Activated T-cell treated with anti-CD3 and anti-CD28 coated beads for 48 hours (primary cell): Measurements from ENCODE around the gene MYRIP.
"Not testable (repeated sequence)": the region's sequence is repeated elsewhere in the genome, so short reads cannot be mapped to it uniquely, and the experiment has no call there.

ENCODE experiments used
- DNase-seq: peaks from one replicate; pipeline ENCODE4 v3.0.0-alpha.2; 2020; ENCODE audit warnings: low read depth

Gene MYRIP

DNA sequence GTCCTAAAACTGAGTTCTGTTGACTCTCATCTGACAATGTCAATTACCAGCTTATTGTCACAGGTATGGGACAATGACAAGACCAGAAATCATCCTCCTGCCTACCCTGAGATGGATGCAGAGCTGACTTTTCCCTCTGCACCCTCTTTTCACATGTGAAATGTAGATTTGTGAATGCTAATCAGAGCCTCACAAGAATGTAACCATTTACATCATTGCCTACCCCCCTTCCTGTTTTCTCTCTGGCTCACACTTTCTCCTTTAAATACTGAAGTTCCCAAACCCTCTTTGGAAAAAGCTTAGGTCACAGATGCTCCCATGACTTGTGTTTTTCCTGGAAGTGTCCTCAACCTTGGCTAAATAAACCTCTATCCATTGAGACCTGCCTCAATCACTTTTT lies 228.2 kb downstream of the MYRIP start:
- DNase-seq = no peak

GRCh38 chr3:40042752-40043443 lies 233.5 kb downstream of the MYRIP start:
- no peak for DNase-seq

GRCh38 chr3:40043444-40043755 lies 234.0 kb downstream of the MYRIP start:
- DNase-seq = no peak

- no peak for DNase-seq
Observed at GRCh38 chr3:40044487-40044886, 235.1 kb downstream of the MYRIP start.

DNA sequence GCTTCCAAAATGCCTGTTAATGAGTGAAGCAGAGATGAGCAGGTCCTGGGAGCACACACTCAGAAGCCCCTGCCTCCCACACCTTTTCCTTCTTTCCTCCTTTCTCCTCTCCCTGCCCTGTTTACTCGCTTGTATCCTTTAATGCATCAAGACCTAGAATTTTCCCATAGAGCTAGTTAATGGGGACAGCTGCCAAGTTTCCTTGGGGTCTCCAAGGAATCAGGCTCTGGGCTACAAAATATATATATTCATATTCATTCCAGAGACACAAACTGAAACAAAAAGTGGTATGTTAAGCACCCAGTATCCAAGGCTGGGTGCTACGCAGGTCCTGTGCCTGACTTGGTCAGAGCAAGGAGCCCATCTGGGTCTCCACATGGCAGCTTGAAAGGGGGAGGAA lies 235.6 kb downstream of the MYRIP start:
- DNase-seq = no peak

DNA sequence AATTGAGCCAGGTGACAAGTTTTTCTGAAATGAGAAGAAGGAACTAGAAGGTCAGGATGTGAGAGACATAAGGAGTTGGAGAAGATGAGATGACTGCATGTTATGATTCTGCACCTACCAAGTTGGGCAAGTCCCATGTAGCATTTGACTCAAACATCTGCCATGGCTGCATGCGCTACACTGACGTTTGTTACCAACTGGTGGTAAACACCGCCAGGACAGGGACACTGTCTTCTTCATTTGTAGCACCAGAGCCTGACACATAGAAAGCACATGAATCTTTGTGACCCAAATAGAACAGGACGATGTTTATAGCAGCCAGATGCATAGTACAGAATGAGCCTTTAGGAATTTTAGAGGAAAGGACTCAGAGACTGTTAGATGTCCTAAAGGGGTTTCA lies 236.7 kb downstream of the MYRIP start:
- DNase-seq = no peak

- no peak for DNase-seq
Observed at GRCh38 chr3:40047406-40047805, 238.0 kb downstream of the MYRIP start.

DNA sequence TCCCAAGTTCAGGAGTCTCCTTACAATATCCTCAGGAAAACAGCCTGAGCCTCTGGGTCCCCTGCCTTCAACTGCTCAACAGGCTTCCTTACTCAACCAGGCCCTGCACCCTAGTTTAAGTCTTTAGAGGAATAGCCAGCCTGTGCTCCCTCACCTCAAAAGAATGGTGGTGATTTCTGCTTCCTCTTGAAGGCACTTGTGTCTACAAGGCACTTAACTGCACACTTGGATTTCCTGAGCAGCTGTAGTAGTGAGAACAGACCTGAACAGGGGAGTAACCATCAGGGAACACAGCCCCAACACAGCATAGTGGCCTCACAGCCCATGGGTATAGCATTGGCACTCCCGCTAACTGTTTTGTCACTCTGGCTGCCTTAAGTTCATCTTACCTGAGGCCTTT lies 244.3 kb downstream of the MYRIP start:
- no peak for DNase-seq

GRCh38 chr3:40054568-40055222 lies 245.3 kb downstream of the MYRIP start:
- no peak for DNase-seq

- DNase-seq = no peak
Observed at GRCh38 chr3:40055361-40055760, 246.0 kb downstream of the MYRIP start.

DNA sequence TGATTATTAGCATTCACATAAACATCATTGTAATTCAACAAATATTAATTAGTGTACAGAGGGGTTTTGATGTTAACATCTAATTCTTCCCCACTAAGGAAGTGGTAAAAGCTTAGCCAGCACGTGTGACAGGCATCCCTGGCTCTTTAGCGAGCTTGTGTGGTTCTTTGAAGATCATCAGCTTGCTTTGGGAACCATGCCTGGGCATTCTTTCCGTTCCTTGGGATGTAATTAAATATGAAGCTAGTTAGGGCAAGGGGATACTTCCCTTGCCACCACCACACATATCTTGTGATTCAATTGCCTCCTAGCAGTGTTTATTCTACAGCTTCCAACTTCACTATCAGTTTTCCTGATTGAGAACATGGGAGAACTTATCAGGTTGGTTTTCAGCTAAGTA lies 246.5 kb downstream of the MYRIP start:
- DNase-seq = no peak

- DNase-seq = no peak
Observed at GRCh38 chr3:40057077-40057476, 247.7 kb downstream of the MYRIP start.

GRCh38 chr3:40057786-40058185 lies 248.4 kb downstream of the MYRIP start:
- no peak for DNase-seq

GRCh38 chr3:40068636-40069035 lies 259.2 kb downstream of the MYRIP start:
- no peak for DNase-seq

DNA sequence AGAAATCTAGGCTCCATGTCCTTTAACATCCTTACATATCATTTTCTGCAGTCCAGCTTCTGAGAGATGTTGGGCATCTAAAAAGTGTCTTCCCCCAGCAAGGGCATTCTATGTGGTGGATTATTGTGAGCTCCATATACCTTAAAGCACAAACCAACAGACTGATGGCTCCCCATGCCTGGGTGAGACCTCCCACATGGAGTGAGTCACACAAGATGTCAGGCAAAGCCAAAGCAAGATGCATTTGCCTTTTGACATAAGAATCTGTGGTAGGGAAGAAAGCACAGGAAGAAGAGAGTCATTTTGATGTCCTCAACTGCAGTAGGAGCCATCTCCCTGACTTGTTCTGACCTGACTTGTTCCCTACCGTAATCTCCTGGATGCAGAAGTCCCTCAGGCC lies 261.4 kb downstream of the MYRIP start:
- DNase-seq = no peak

GRCh38 chr3:40071683-40072238 lies 262.4 kb downstream of the MYRIP start:
- no peak for DNase-seq

GRCh38 chr3:40073310-40074007 lies 264.1 kb downstream of the MYRIP start:
- DNase-seq = no peak

DNA sequence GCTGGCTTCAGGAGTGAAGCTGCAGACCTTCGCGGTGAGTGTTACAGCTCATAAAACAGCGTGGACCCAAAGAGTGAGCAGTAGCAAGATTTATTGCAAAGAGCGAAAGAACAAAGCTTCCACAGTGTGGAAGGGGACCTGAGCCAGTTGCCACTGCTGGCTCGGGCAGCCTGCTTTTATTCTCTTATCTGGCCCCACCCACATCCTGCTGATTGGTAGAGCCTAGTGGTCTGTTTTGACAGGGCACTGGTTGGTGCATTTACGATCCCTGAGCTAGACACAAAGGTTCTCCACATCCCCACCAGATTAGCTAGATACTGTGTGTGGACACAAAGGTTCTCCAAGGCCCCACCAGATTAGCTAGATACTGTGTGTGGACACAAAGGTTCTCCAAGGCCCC lies 267.7 kb downstream of the MYRIP start:
- not testable (repeated sequence) for DNase-seq

DNA sequence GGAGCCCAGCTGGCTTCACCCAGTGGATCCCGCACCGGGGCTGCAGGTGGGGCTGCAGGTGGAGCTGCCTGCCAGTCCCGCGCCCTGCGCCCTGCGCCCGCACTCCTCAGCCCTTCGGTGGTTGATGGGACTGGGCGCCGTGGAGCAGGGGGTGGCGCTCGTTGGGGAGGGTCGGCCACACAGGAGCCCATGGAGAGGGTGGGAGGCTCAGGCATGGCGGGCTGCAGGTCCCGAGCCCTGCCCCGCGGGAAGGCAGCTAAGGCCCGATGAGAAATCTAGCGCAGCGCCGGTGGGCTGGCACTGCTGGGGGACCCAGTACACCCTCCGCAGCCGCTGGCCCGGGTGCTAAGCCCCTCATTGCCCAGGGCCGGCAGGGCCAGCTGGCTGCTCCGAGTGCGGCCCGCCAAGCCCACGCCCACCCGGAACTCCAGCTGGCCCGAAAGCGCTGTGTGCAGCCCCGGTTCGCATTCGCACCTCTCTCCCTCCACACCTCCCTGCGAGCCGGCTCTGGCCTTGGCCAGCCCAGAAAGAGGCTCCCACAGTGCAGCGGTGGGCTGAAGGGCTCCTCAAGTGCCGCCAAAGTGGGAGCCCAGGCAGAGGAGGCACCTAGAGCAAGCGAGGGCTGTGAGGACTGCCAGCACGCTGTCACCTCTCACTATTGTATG lies 268.6 kb downstream of the MYRIP start:
- DNase-seq = not testable (repeated sequence)

GRCh38 chr3:40078590-40078989 lies 269.2 kb downstream of the MYRIP start:
- DNase-seq = no peak

DNA sequence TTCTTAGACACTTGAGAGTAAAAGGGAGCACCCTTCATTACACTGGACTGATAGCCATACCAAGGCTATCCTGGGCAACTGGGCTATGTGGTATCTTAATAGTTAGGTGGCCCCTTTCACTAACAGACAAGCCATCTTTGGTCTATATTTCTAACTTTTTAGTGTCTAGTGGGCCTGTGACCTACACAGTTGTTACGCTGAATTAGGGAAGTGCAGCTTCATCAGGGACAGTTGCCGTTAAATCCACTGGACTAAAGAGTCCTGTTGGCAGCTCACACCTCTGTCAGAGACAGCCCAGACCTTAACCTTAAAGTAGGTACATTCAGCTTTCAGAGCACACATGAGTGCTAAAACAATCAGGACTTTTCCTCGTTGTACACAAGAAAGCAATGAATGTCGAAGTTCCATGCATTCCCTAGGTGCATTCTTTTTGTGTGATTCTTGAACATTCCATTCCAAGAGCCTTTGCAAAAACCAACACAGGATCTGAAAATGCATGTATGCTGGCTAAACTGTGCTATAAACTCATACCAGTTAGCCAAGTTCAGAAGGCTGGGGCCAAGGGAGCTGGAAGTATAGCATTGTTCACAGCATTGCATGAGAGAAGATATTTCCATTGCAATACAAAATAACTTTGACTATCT lies 269.9 kb downstream of the MYRIP start:
- DNase-seq = no peak

DNA sequence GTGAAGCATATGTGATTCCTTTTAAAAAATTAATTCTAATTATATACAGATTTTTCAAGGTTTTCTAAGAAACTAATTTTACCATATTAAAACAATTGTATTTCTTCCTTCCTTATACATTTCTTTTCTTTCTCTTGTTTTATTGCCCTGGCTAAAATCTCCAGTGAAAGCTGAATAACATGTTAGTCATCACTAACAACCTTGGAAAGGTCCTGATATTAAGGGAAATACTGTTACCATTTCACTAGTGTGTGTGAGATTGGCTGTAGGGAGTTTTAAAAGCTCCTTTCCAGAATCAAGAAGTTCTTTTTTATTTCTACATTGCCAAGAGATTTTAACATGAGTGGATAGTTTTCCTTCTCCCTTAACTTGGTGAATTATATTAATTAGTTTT lies 270.4 kb downstream of the MYRIP start:
- no peak for DNase-seq
